ENCODE measurements around the gene TIMM21.

The TIMM21 gene

GRCh38 chr18:74126684-74127655 lies 21.4 kb upstream of the TIMM21 start:
- ATAC-seq (ENCODE audit: low read depth): no peak
- peaks cover 2% of the 10 kb centered on the region for H3K27me3 ChIP-seq (ENCODE audit: insufficient read depth, poor library complexity, severe bottlenecking)

GRCh38 chr18:74128159-74128558 lies 20.2 kb upstream of the TIMM21 start:
- no peak for TF ChIP-seq CTCF (IDR thresholded peaks at IDR 0.05; ENCODE audit: poor library complexity, severe bottlenecking)
- no peak for DNase-seq (ENCODE audit: low spot score)
- Histone ChIP-seq H3K36me3 (ENCODE audit: low read depth) (no peaks in the 10 kb centered on the region), H3K27ac (ENCODE audit: poor library complexity, severe bottlenecking) (no peak overlapping the region), H3K4me3 (ENCODE audit: severe bottlenecking) (no peak overlapping the region), H3K4me1 (ENCODE audit: insufficient read depth, poor library complexity, severe bottlenecking) (no peaks in the 10 kb centered on the region), H3K27me3 (ENCODE audit: insufficient read depth, poor library complexity, severe bottlenecking) (peaks cover 2% of the 10 kb centered on the region), H3K9me3 (ENCODE audit: severe bottlenecking) (no peaks in the 10 kb centered on the region)
- ATAC-seq (ENCODE audit: low read depth): no peak

More at GRCh38 chr18:74126684-74127655, 21.4 kb upstream of the TIMM21 start:
- Histone ChIP-seq H3K36me3 (ENCODE audit: low read depth) (no peaks in the 10 kb centered on the region), H3K27ac (ENCODE audit: poor library complexity, severe bottlenecking) (no peak overlapping the region), H3K4me1 (ENCODE audit: insufficient read depth, poor library complexity, severe bottlenecking) (no peaks in the 10 kb centered on the region), H3K9me3 (ENCODE audit: severe bottlenecking) (no peaks in the 10 kb centered on the region), H3K4me3 (ENCODE audit: severe bottlenecking) (no peak overlapping the region)
- TF ChIP-seq CTCF (IDR thresholded peaks at IDR 0.05; ENCODE audit: poor library complexity, severe bottlenecking): no peak
- DNase-seq (ENCODE audit: low spot score): no peak

GRCh38 chr18:74131124-74131523 lies 17.2 kb upstream of the TIMM21 start:
- TF ChIP-seq CTCF (IDR thresholded peaks at IDR 0.05; ENCODE audit: poor library complexity, severe bottlenecking): no peak
- H3K27me3 ChIP-seq (ENCODE audit: insufficient read depth, poor library complexity, severe bottlenecking): peaks cover 2% of the 10 kb centered on the region
- no peak for ATAC-seq (ENCODE audit: low read depth)

GRCh38 chr18:74132201-74132600 lies 16.1 kb upstream of the TIMM21 start:
- DNase-seq (ENCODE audit: low spot score) (no peak), ATAC-seq (ENCODE audit: low read depth) (no peak)
- H3K4me1 ChIP-seq (ENCODE audit: insufficient read depth, poor library complexity, severe bottlenecking): no peaks in the 10 kb centered on the region
- no peaks in the 10 kb centered on the region for H3K36me3 ChIP-seq (ENCODE audit: low read depth)
- H3K9me3 ChIP-seq (ENCODE audit: severe bottlenecking): no peaks in the 10 kb centered on the region
- no peak for TF ChIP-seq CTCF (IDR thresholded peaks at IDR 0.05; ENCODE audit: poor library complexity, severe bottlenecking)
- H3K27me3 ChIP-seq (ENCODE audit: insufficient read depth, poor library complexity, severe bottlenecking): peaks cover 2% of the 10 kb centered on the region
- no peak overlapping the region for H3K27ac ChIP-seq (ENCODE audit: poor library complexity, severe bottlenecking)
- H3K4me3 ChIP-seq (ENCODE audit: severe bottlenecking): no peak overlapping the region

More at GRCh38 chr18:74131124-74131523, 17.2 kb upstream of the TIMM21 start:
- Histone ChIP-seq H3K4me1 (ENCODE audit: insufficient read depth, poor library complexity, severe bottlenecking) (no peaks in the 10 kb centered on the region), H3K9me3 (ENCODE audit: severe bottlenecking) (no peaks in the 10 kb centered on the region), H3K36me3 (ENCODE audit: low read depth) (no peaks in the 10 kb centered on the region), H3K4me3 (ENCODE audit: severe bottlenecking) (no peak overlapping the region), H3K27ac (ENCODE audit: poor library complexity, severe bottlenecking) (no peak overlapping the region)
- no peak for DNase-seq (ENCODE audit: low spot score)
